ENCODE data around the gene HOGA1.
"Not testable (repeated sequence)": the region's sequence is repeated elsewhere in the genome, so short reads cannot be mapped to it uniquely, and the experiment has no call there.

HOGA1 gene

DNA sequence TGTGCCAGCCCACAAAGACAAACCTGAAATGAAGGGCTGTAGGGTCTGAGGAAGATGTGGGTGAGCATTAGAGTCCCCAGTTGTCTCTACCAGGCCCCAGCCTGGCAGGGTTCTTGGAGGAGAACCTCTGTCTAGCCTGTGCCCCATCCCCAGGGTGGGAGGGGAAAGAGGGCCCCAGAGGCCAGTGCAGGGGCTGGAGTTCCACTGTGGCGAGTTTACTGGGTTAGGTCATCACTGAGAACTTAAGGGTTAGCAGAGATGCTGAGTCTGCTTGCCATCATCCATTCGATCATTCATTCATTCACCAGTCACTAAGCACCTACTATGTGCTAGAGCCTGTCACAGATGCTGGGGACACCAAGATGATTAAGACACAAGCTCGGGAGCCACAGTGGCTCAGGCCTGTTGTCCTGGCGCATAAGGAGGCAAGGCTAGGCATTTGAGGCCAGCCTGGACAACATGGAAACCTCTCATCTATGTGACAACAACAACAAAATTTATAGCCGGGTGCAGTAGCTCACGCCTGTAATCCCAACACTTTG is 9.0 kb upstream of the HOGA1 start:
- DNase-seq (ENCODE audit: low read depth in 1 of 2, low spot score in 1 of 2): no peak
- Histone ChIP-seq H3K27me3 (ENCODE audit: insufficient read depth, poor library complexity, severe bottlenecking) (no peaks in the 10 kb centered on the region), H3K4me3 (replicated peaks; ENCODE audit: insufficient read depth, low read length) (no peak overlapping the region), H3K27ac (replicated peaks) (no peak overlapping the region)
- TF ChIP-seq, protein P1, sequence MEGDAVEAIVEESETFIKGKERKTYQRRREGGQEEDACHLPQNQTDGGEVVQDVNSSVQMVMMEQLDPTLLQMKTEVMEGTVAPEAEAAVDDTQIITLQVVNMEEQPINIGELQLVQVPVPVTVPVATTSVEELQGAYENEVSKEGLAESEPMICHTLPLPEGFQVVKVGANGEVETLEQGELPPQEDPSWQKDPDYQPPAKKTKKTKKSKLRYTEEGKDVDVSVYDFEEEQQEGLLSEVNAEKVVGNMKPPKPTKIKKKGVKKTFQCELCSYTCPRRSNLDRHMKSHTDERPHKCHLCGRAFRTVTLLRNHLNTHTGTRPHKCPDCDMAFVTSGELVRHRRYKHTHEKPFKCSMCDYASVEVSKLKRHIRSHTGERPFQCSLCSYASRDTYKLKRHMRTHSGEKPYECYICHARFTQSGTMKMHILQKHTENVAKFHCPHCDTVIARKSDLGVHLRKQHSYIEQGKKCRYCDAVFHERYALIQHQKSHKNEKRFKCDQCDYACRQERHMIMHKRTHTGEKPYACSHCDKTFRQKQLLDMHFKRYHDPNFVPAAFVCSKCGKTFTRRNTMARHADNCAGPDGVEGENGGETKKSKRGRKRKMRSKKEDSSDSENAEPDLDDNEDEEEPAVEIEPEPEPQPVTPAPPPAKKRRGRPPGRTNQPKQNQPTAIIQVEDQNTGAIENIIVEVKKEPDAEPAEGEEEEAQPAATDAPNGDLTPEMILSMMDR (IDR thresholded peaks at IDR 0.05; ENCODE audit: insufficient read depth, low read length): no peak
- TF ChIP-seq POLR2AphosphoS5 (IDR thresholded peaks at IDR 0.05; ENCODE audit: low read depth) (no peak), GABPA (IDR thresholded peaks at IDR 0.05; ENCODE audit: low read depth) (no peak), SPI1 (IDR thresholded peaks at IDR 0.05; ENCODE audit: borderline replicate concordance, low read depth) (no peak)
- TF ChIP-seq, protein P2, sequence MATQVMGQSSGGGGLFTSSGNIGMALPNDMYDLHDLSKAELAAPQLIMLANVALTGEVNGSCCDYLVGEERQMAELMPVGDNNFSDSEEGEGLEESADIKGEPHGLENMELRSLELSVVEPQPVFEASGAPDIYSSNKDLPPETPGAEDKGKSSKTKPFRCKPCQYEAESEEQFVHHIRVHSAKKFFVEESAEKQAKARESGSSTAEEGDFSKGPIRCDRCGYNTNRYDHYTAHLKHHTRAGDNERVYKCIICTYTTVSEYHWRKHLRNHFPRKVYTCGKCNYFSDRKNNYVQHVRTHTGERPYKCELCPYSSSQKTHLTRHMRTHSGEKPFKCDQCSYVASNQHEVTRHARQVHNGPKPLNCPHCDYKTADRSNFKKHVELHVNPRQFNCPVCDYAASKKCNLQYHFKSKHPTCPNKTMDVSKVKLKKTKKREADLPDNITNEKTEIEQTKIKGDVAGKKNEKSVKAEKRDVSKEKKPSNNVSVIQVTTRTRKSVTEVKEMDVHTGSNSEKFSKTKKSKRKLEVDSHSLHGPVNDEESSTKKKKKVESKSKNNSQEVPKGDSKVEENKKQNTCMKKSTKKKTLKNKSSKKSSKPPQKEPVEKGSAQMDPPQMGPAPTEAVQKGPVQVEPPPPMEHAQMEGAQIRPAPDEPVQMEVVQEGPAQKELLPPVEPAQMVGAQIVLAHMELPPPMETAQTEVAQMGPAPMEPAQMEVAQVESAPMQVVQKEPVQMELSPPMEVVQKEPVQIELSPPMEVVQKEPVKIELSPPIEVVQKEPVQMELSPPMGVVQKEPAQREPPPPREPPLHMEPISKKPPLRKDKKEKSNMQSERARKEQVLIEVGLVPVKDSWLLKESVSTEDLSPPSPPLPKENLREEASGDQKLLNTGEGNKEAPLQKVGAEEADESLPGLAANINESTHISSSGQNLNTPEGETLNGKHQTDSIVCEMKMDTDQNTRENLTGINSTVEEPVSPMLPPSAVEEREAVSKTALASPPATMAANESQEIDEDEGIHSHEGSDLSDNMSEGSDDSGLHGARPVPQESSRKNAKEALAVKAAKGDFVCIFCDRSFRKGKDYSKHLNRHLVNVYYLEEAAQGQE (IDR thresholded peaks at IDR 0.05; ENCODE audit: insufficient replicate concordance, low read depth): no peak

DNA sequence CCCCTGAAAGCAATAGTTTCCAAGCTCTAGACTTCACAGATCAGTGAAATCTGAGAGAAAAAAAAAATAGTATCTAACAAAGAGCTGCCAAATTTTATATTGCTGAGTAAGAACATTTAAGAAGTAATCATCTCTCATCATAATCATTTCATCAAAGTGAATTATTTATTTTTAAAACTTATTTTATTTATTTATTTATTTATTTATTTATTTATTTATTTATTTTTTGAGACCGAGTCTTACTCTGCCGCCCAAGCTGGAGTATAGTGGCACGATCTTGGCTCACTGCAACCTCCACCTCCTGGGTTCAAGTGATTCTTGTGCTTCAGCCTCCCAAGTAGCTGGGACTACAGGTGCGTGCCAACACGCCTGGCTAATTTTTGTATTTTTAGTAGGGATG is 7.7 kb upstream of the HOGA1 start:
- not testable (repeated sequence) for H3K27me3 ChIP-seq (ENCODE audit: insufficient read depth, poor library complexity, severe bottlenecking); H3K27ac ChIP-seq (replicated peaks); H3K4me3 ChIP-seq (replicated peaks; ENCODE audit: insufficient read depth, low read length); DNase-seq (ENCODE audit: low read depth in 1 of 2, low spot score in 1 of 2)

DNA sequence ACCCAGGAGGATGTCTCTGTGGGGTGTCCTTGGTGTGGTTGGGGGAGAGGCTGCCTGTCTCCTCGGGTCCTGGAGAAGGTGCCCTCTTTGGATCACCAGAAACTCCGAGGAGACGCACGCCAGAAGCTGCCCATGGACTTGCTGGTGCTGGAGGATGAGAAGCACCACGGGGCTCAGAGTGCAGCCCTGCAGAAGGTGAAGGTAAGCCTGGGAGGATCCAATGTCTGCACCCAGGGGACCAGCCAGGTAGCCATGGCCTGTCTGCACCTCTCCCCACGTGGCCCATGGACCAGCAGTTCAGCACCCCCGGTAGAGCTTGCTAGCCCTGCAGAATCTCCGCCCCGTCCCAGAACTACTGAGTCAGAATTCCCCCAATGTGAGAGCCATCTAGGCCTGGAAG is 6.5 kb upstream of the HOGA1 start:
- H3K4me3 ChIP-seq (replicated peaks; ENCODE audit: insufficient read depth, low read length): no peak overlapping the region
- TF ChIP-seq, protein P1 (IDR thresholded peaks at IDR 0.05; ENCODE audit: insufficient read depth, low read length): no peak
- TF ChIP-seq POLR2AphosphoS5 (IDR thresholded peaks at IDR 0.05; ENCODE audit: low read depth): no peak
- TF ChIP-seq, protein P2 (IDR thresholded peaks at IDR 0.05; ENCODE audit: insufficient replicate concordance, low read depth): no peak
- no peak for TF ChIP-seq GABPA (IDR thresholded peaks at IDR 0.05; ENCODE audit: low read depth)
- TF ChIP-seq SPI1 (IDR thresholded peaks at IDR 0.05; ENCODE audit: borderline replicate concordance, low read depth): no peak
- DNase-seq (ENCODE audit: low read depth in 1 of 2, low spot score in 1 of 2): no peak
- H3K27ac ChIP-seq (replicated peaks): no peak overlapping the region
- no peaks in the 10 kb centered on the region for H3K27me3 ChIP-seq (ENCODE audit: insufficient read depth, poor library complexity, severe bottlenecking)

DNA sequence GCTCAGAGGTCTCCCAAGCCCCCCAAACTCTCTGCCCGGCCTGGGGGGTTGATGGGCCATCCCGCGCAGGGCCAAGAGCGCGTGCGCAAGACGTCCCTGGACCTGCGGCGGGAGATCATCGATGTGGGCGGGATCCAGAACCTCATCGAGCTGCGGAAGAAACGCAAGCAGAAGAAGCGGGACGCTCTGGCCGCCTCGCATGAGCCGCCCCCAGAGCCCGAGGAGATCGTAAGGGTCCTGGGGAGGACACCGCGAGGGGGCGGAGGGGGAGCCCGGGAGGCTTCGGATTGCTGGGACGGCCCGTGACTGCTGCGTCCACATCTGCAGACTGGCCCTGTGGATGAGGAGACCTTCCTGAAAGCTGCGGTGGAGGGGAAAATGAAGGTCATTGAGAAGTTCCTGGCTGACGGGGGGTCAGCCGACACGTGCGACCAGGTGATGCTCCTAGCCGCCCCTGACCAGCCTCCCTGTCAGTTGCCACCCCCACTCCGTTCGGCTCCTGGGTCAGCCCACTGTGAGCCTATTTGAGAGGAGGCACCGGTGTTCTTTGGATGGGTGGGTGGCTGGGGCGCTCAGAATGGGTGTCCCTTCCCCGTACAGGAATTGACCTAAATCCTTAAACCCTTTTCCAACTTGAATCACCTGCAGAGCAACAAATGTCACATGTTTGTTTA is 5.9 kb upstream of the HOGA1 start:
- no peak for DNase-seq (ENCODE audit: low read depth in 1 of 2, low spot score in 1 of 2)
- H3K27ac ChIP-seq (replicated peaks): no peak overlapping the region
- no peak overlapping the region for H3K4me3 ChIP-seq (replicated peaks; ENCODE audit: insufficient read depth, low read length)
- TF ChIP-seq, protein P1 (IDR thresholded peaks at IDR 0.05; ENCODE audit: insufficient read depth, low read length): no peak
- TF ChIP-seq, protein P2 (IDR thresholded peaks at IDR 0.05; ENCODE audit: insufficient replicate concordance, low read depth): no peak
- no peak for TF ChIP-seq POLR2AphosphoS5 (IDR thresholded peaks at IDR 0.05; ENCODE audit: low read depth)
- no peak for TF ChIP-seq SPI1 (IDR thresholded peaks at IDR 0.05; ENCODE audit: borderline replicate concordance, low read depth)
- TF ChIP-seq GABPA (IDR thresholded peaks at IDR 0.05; ENCODE audit: low read depth): no peak
- H3K27me3 ChIP-seq (ENCODE audit: insufficient read depth, poor library complexity, severe bottlenecking): no peaks in the 10 kb centered on the region

Data from HL-60 (cell line).